Measurements from ENCODE around the gene MAML2. TPM values are rescaled to one million over a fixed set of nuclear protein-coding genes. Genes with fewer than 3 reads are reported as not detected.

Gene MAML2
- total and polyA plus RNA-seq, 9 of the 15 experiments (the other 6 are each of a cell fraction or from before 2014, with no cell fraction given): 0.79 to 6.8 (median 4.8) TPM

DNA sequence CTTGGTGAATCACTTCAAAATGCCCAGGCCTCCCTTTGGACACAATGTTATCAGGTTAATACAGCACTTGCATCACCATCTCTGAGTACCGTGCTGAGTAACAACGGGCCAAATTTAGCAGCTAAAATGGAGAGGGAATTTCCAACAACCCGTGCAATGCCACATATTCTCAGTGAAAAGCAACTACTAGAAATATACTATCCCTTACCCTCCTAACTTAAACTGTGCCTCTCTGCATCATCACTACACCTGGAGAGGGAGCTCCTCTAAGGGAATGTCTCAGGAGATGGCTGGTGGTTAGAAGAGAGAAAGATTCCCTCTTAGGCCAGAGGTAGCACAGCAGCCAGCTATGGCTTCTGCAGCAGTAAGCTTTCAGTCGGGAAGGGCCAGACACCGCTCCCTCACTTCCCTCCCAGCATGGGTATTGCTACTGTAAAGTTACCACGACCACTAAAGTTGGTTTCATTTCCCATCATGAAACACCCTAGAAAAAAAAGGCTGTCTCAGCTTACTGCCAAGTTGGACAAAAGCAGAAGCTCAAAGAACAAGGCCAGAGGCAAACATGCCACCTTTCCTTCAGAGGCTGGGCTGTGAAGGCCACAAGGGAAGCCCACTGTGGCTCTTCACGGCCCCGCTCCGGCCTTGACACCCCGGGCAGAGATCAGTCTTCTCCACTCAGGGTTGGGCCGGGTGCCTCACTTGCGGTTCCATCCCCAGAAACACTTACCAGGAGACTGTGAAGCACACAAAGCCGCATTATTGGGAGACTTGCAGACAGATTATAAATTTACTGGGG lies 3.9 kb downstream of the MAML2 start (continued):
- TF ChIP-seq BHLHE40 (IDR thresholded peaks at IDR 0.05; ENCODE audit: low read length): 0 out of 2 replicates have a peak, but pooled peaks have one; percentile 31
- TF ChIP-seq CEBPB (tag; IDR thresholded peaks at IDR 0.05): peak; percentile 46
- no peak for TF ChIP-seq PCBP1 (IDR thresholded peaks at IDR 0.05; ENCODE audit: low read depth, low read length, poor library complexity, severe bottlenecking)
- TF ChIP-seq HMGN3 (IDR thresholded peaks at IDR 0.05; ENCODE audit: borderline replicate concordance, extremely low read depth, insufficient read length, low read depth, low read length): no peak
- 0 out of 2 replicates have a peak, but pooled peaks have one; percentile 46 for TF ChIP-seq MEF2A (IDR thresholded peaks at IDR 0.05; ENCODE audit: control insufficient read depth, low read depth, low read length)
- TF ChIP-seq HDAC3 (IDR thresholded peaks at IDR 0.05; ENCODE audit: borderline replicate concordance, partially characterized antibody): no peak
- no peak for TF ChIP-seq TCFL5 (CRISPR knock-in tag; conservative IDR thresholded peaks at IDR 0.05)
- no peak for TF ChIP-seq MCM3 (IDR thresholded peaks at IDR 0.05)
- TF ChIP-seq ZNF174 (CRISPR knock-in tag; IDR thresholded peaks at IDR 0.05): no peak
- TF ChIP-seq SRF (CRISPR knock-in tag; IDR thresholded peaks at IDR 0.05): no peak
- TF ChIP-seq TAF1 (IDR thresholded peaks at IDR 0.05; ENCODE audit: control insufficient read depth, extremely low read depth, insufficient read depth, low read length, severe bottlenecking): no peak
- TF ChIP-seq FOS (IDR thresholded peaks at IDR 0.05; ENCODE audit: extremely low read depth, insufficient read length): no peak
- no peak for TF ChIP-seq ZNF699 (CRISPR knock-in tag; IDR thresholded peaks at IDR 0.05; ENCODE audit: insufficient replicate concordance)
- no peak for TF ChIP-seq SAFB (IDR thresholded peaks at IDR 0.05; ENCODE audit: borderline replicate concordance, low read depth, low read length)
- no peak for TF ChIP-seq FOXK2 (conservative IDR thresholded peaks at IDR 0.05 in 1 of 2, IDR thresholded peaks at IDR 0.05 in 1 of 2; ENCODE audit: low read depth in 2 of 2)
- TF ChIP-seq ZNF766 (CRISPR knock-in tag; conservative IDR thresholded peaks at IDR 0.05): 0 out of 2 replicates have a peak, but pooled peaks have one; percentile 33
- TF ChIP-seq KDM1A (IDR thresholded peaks at IDR 0.05): 0 out of 4 replicates have a peak, but pooled peaks of 1 of the 2 experiments have one; percentile 7

All from K562 (cell line).